Effector memory CD8-positive, alpha-beta T cell (primary cell): ENCODE data around the gene KPNA5.
"Not testable (repeated sequence)": the region's sequence is repeated elsewhere in the genome, so short reads cannot be mapped to it uniquely, and the experiment has no call there.

Experiments used
- ATAC-seq: fragments of 150-1000 bp; cut with Tn5 transposase; replicated peaks from 2 replicates; pipeline ENCODE4 v1.10.0; 2021; ENCODE audit warnings: mild to moderate bottlenecking, moderate library complexity
- DNase-seq, 3 experiments: peaks; one replicate each; pipeline ENCODE4 v3.0.0; 2021
- H3K27ac Mint-ChIP-seq, 2 donors: one replicate each; pipeline ENCODE4 v1.8.0; 2022; ENCODE audit warnings: mild to moderate bottlenecking in 2 of 2, mixed read lengths in 2 of 2, moderate library complexity in 2 of 2
- H3K27me3 Mint-ChIP-seq, 2 donors: one replicate each; pipeline ENCODE4 v1.8.0; 2022; ENCODE audit warnings: mixed read lengths in 2 of 2
- H3K36me3 Mint-ChIP-seq: one replicate; pipeline ENCODE4 v1.8.0; 2022; ENCODE audit warnings: mild to moderate bottlenecking, moderate library complexity, mixed read lengths; ENCODE audit not compliant: insufficient read depth
- H3K4me1 Mint-ChIP-seq, 2 donors: one replicate each; pipeline ENCODE4 v1.8.0; 2022; ENCODE audit warnings: low read depth in 2 of 2, mixed read lengths in 2 of 2
- H3K4me3 Mint-ChIP-seq, 2 donors: one replicate each; pipeline ENCODE4 v1.8.0; 2022; ENCODE audit warnings: mild to moderate bottlenecking in 2 of 2, mixed read lengths in 2 of 2, moderate library complexity in 2 of 2
- H3K9me3 Mint-ChIP-seq, 2 donors: one replicate each; pipeline ENCODE4 v1.8.0; 2022; ENCODE audit warnings: mixed read lengths in 2 of 2

Gene KPNA5

GRCh38 chr6:116672306-116672705, 8.7 kb upstream of the KPNA5 start:
- Mint-ChIP-seq H3K27ac (no peak overlapping the region), H3K9me3 (no peaks in the 10 kb centered on the region), H3K27me3 (peaks cover 12 to 34% of the 10 kb centered on the region in 2 donors), H3K36me3 (peaks cover 8% of the 10 kb centered on the region), H3K4me1 (peaks cover 6 to 7% of the 10 kb centered on the region in 2 donors), H3K4me3 (no peak overlapping the region)
- no peak for DNase-seq
- ATAC-seq: no peak

GRCh38 chr6:116676021-116676420, 5.0 kb upstream of the KPNA5 start:
- Mint-ChIP-seq H3K27me3 (peaks cover 12 to 20% of the 10 kb centered on the region in 2 donors), H3K9me3 (no peaks in the 10 kb centered on the region)

GRCh38 chr6:116682334-116682712, 1.3 kb downstream of the KPNA5 start:
- Mint-ChIP-seq H3K36me3 (peaks cover 17% of the 10 kb centered on the region), H3K27ac (peak overlapping the region; percentile 94), H3K9me3 (peaks cover 0 to 1% of the 10 kb centered on the region in 2 donors), H3K4me1 (peaks cover 35 to 50% of the 10 kb centered on the region in 2 donors), H3K4me3 (peak overlapping the region; percentile 96 to 98), H3K27me3 (no peaks in the 10 kb centered on the region)
- ATAC-seq (peak; percentile 28), DNase-seq (peak; percentile 21 to 39 (median 31))

More at GRCh38 chr6:116676021-116676420, 5.0 kb upstream of the KPNA5 start:
- H3K4me1 Mint-ChIP-seq: peaks cover 8 to 10% of the 10 kb centered on the region in 2 donors
- DNase-seq (no peak), ATAC-seq (no peak)
- H3K27ac Mint-ChIP-seq: no peak overlapping the region
- no peak overlapping the region for H3K4me3 Mint-ChIP-seq
- peaks cover 13% of the 10 kb centered on the region for H3K36me3 Mint-ChIP-seq

GRCh38 chr6:116685437-116685993, 4.5 kb downstream of the KPNA5 start:
- Mint-ChIP-seq H3K4me1 (peaks cover 37 to 62% of the 10 kb centered on the region in 2 donors), H3K36me3 (peaks cover 25% of the 10 kb centered on the region), H3K9me3 (peaks cover 0 to 1% of the 10 kb centered on the region in 2 donors), H3K4me3 (no peak overlapping the region), H3K27ac (peak overlapping the region; percentile 47 to 86), H3K27me3 (no peaks in the 10 kb centered on the region)
- DNase-seq (no peak), ATAC-seq (no peak)

- not testable (repeated sequence) for H3K27me3 Mint-ChIP-seq, H3K9me3 Mint-ChIP-seq, DNase-seq, ATAC-seq
- peaks cover 24% of the 10 kb centered on the region for H3K36me3 Mint-ChIP-seq
- H3K4me3 Mint-ChIP-seq: peak overlapping the region in 1 of 2 donors; percentile 26
- H3K27ac Mint-ChIP-seq: peak overlapping the region; percentile 3 to 86
- peaks cover 37 to 65% of the 10 kb centered on the region in 2 donors for H3K4me1 Mint-ChIP-seq
Measured at GRCh38 chr6:116686475-116687101, 5.6 kb downstream of the KPNA5 start.

GRCh38 chr6:116691154-116691553, 10.1 kb downstream of the KPNA5 start:
- Mint-ChIP-seq H3K9me3 (no peaks in the 10 kb centered on the region), H3K36me3 (peaks cover 29% of the 10 kb centered on the region), H3K4me1 (peaks cover 26 to 56% of the 10 kb centered on the region in 2 donors), H3K4me3 (no peak overlapping the region), H3K27ac (peak overlapping the region in 1 of 2 donors; percentile 71), H3K27me3 (no peaks in the 10 kb centered on the region)
- DNase-seq (no peak), ATAC-seq (no peak)

- not testable (repeated sequence) for DNase-seq, ATAC-seq, H3K27ac Mint-ChIP-seq, H3K27me3 Mint-ChIP-seq, H3K4me3 Mint-ChIP-seq, H3K9me3 Mint-ChIP-seq
- Mint-ChIP-seq H3K4me1 (peaks cover 15 to 46% of the 10 kb centered on the region in 2 donors), H3K36me3 (peaks cover 29% of the 10 kb centered on the region)
Measured at GRCh38 chr6:116692873-116693272, 11.9 kb downstream of the KPNA5 start.

GRCh38 chr6:116693275-116693674, 12.3 kb downstream of the KPNA5 start:
- H3K27ac Mint-ChIP-seq, H3K27me3 Mint-ChIP-seq, H3K9me3 Mint-ChIP-seq, H3K4me3 Mint-ChIP-seq, ATAC-seq, DNase-seq: not testable (repeated sequence)
- peaks cover 33% of the 10 kb centered on the region for H3K36me3 Mint-ChIP-seq
- H3K4me1 Mint-ChIP-seq: peaks cover 11 to 43% of the 10 kb centered on the region in 2 donors

GRCh38 chr6:116695401-116695800, 14.4 kb downstream of the KPNA5 start:
- Mint-ChIP-seq H3K36me3 (peaks cover 36% of the 10 kb centered on the region), H3K4me1 (peaks cover 7 to 39% of the 10 kb centered on the region in 2 donors), H3K27me3 (no peaks in the 10 kb centered on the region), H3K9me3 (no peaks in the 10 kb centered on the region), H3K4me3 (peak overlapping the region; percentile 23 to 41), H3K27ac (peak overlapping the region in 1 of 2 donors; percentile 49)
- ATAC-seq: peak; percentile 97
- DNase-seq: no peak

GRCh38 chr6:116697480-116697879, 16.5 kb downstream of the KPNA5 start:
- Mint-ChIP-seq H3K27me3 (no peaks in the 10 kb centered on the region), H3K36me3 (peaks cover 31% of the 10 kb centered on the region), H3K9me3 (no peaks in the 10 kb centered on the region), H3K4me1 (peaks cover 5 to 36% of the 10 kb centered on the region in 2 donors), H3K4me3 (no peak overlapping the region), H3K27ac (peak overlapping the region in 1 of 2 donors; percentile 4)
- no peak for DNase-seq
- no peak for ATAC-seq

- H3K4me1 Mint-ChIP-seq: peaks cover 0 to 13% of the 10 kb centered on the region in 2 donors
- H3K9me3 Mint-ChIP-seq, H3K27me3 Mint-ChIP-seq, H3K4me3 Mint-ChIP-seq, H3K27ac Mint-ChIP-seq, DNase-seq, ATAC-seq: not testable (repeated sequence)
- H3K36me3 Mint-ChIP-seq: peaks cover 71% of the 10 kb centered on the region
Measured at GRCh38 chr6:116703888-116704287, 22.9 kb downstream of the KPNA5 start.

GRCh38 chr6:116705917-116706316, 24.9 kb downstream of the KPNA5 start:
- Mint-ChIP-seq H3K27ac (peak overlapping the region in 1 of 2 donors; percentile 19), H3K36me3 (peaks cover 68% of the 10 kb centered on the region), H3K9me3 (no peaks in the 10 kb centered on the region), H3K27me3 (no peaks in the 10 kb centered on the region), H3K4me1 (peaks cover 0 to 9% of the 10 kb centered on the region in 2 donors), H3K4me3 (no peak overlapping the region)
- ATAC-seq (no peak), DNase-seq (no peak)

GRCh38 chr6:116714296-116714695, 33.3 kb downstream of the KPNA5 start:
- Mint-ChIP-seq H3K27ac (peak overlapping the region in 1 of 2 donors; percentile 28), H3K4me1 (peaks cover 7 to 25% of the 10 kb centered on the region in 2 donors), H3K4me3 (no peak overlapping the region), H3K27me3 (no peaks in the 10 kb centered on the region), H3K36me3 (peaks cover 69% of the 10 kb centered on the region), H3K9me3 (no peaks in the 10 kb centered on the region)
- no peak for ATAC-seq
- DNase-seq: no peak

- DNase-seq (no peak), ATAC-seq (no peak)
- Mint-ChIP-seq H3K27me3 (no peaks in the 10 kb centered on the region), H3K4me1 (peaks cover 7 to 22% of the 10 kb centered on the region in 2 donors), H3K36me3 (peaks cover 70% of the 10 kb centered on the region), H3K27ac (peak overlapping the region in 1 of 2 donors; percentile 28), H3K4me3 (no peak overlapping the region), H3K9me3 (no peaks in the 10 kb centered on the region)
Measured at GRCh38 chr6:116714761-116715160, 33.8 kb downstream of the KPNA5 start.
